GM23338 (cell line): ENCODE results near the gene UTP20. TPM values are rescaled to one million over a fixed set of nuclear protein-coding genes. Genes with fewer than 3 reads are reported as not detected.

Source experiments
- ATAC-seq: fragments of 200-7000 bp; cut with Tn5 transposase; 3 replicates; pipeline ENCODE4 v1.9.1; 2020
- DNase-seq: peaks from one replicate; pipeline ENCODE4 v3.0.0-alpha.2; 2015; ENCODE audit warnings: low spot score
- H2AFZ ChIP-seq: fragments of 200-600 bp; sonication (generic); 2 replicates; pipeline ENCODE4 v1.8.0; 2016; ENCODE audit warnings: antibody characterized with exemption, mild to moderate bottlenecking, moderate library complexity
- H3F3A ChIP-seq: fragments of 200-600 bp; sonication (generic); replicated peaks from 2 replicates; pipeline ENCODE4 v1.8.0; 2017; ENCODE audit warnings: antibody characterized with exemption, mixed run types, low read depth
- H3K27ac ChIP-seq: fragments of 200-600 bp; sonication (generic); 2 replicates; pipeline ENCODE4 v1.6.1; 2016; ENCODE audit warnings: low read depth
- H3K27me3 ChIP-seq: fragments of 200-600 bp; sonication (generic); 2 replicates; pipeline ENCODE4 v1.8.0; 2016; ENCODE audit warnings: mild to moderate bottlenecking, mixed run types, moderate library complexity; ENCODE audit not compliant: insufficient read depth
- H3K36me3 ChIP-seq: fragments of 200-600 bp; sonication (generic); 2 replicates; pipeline ENCODE4 v1.8.0; 2016; ENCODE audit warnings: mild to moderate bottlenecking; ENCODE audit not compliant: insufficient read depth
- H3K4me1 ChIP-seq: fragments of 200-600 bp; sonication (generic); 2 replicates; pipeline ENCODE4 v1.8.0; 2016; ENCODE audit warnings: mild to moderate bottlenecking, moderate library complexity; ENCODE audit not compliant: insufficient read depth
- H3K4me2 ChIP-seq: fragments of 200-600 bp; sonication (generic); 2 replicates; pipeline ENCODE4 v1.7.1; 2017; ENCODE audit warnings: mixed run types
- H3K4me3 ChIP-seq: fragments of 200-600 bp; sonication (generic); 2 replicates; pipeline ENCODE4 v1.6.1; 2016; ENCODE audit warnings: mixed run types
- H3K79me2 ChIP-seq: fragments of 200-600 bp; sonication (generic); replicated peaks from 2 replicates; pipeline ENCODE4 v1.8.0; 2017; ENCODE audit warnings: mild to moderate bottlenecking; ENCODE audit not compliant: insufficient read depth
- H3K9me2 ChIP-seq: fragments of 200-600 bp; sonication (generic); 2 replicates; pipeline ENCODE4 v1.8.0; 2017; ENCODE audit not compliant: insufficient read depth
- H4K20me1 ChIP-seq: fragments of 200-600 bp; sonication (generic); replicated peaks from 2 replicates; pipeline ENCODE4 v1.8.0; 2017; ENCODE audit warnings: mild to moderate bottlenecking; ENCODE audit not compliant: insufficient read depth
- H3K27ac Mint-ChIP-seq: 2 replicates; pipeline ENCODE4 v1.8.0; 2020; ENCODE audit warnings: inconsistent platforms, mild to moderate bottlenecking, moderate library complexity, mixed read lengths
- H3K27me3 Mint-ChIP-seq: 3 replicates; pipeline ENCODE4 v1.8.0; 2022; ENCODE audit warnings: low read depth, mild to moderate bottlenecking, moderate library complexity, mixed read lengths, inconsistent platforms; ENCODE audit not compliant: insufficient read depth, poor library complexity
- H3K36me3 Mint-ChIP-seq: 3 replicates; pipeline ENCODE4 v1.8.0; 2021; ENCODE audit warnings: low read depth, mild to moderate bottlenecking, inconsistent platforms, moderate library complexity, mixed read lengths
- H3K4me1 Mint-ChIP-seq: 3 replicates; pipeline ENCODE4 v1.8.0; 2020; ENCODE audit warnings: mild to moderate bottlenecking, inconsistent platforms, mixed read lengths
- H3K4me3 Mint-ChIP-seq: 3 replicates; pipeline ENCODE4 v1.8.0; 2021; ENCODE audit warnings: moderate library complexity, mild to moderate bottlenecking, inconsistent platforms, mixed read lengths
- H3K9me3 Mint-ChIP-seq: 3 replicates; pipeline ENCODE4 v1.8.0; 2020; ENCODE audit warnings: moderate library complexity, mild to moderate bottlenecking, inconsistent platforms, mixed read lengths
- CREB1 ChIP-seq: fragments of 250-450 bp; sonication (Bioruptor Pico); IDR thresholded peaks from 2 replicates; pipeline ENCODE4 v1.5.0; 2020; ENCODE audit warnings: low read depth, mild to moderate bottlenecking, moderate library complexity
- CTCF ChIP-seq, 2 experiments: fragments of 200-600 bp in 1 of 2; sonication (generic) in 1 of 2; conservative IDR thresholded peaks; 2 replicates each; pipeline versions ENCODE4 v1.5.1 to v1.6.1; 2016 to 2017; ENCODE audit warnings: antibody characterized with exemption in 2 of 2, low read depth in 2 of 2, mild to moderate bottlenecking in 2 of 2, moderate library complexity in 1 of 2
- ETS1 ChIP-seq: IDR thresholded peaks from 2 replicates; pipeline ENCODE4 v1.6.1; 2016; ENCODE audit warnings: antibody characterized with exemption
- EZH2 ChIP-seq: fragments of 200-600 bp; sonication (generic); IDR thresholded peaks from one replicate; pipeline ENCODE4 v1.8.0; 2017; ENCODE audit warnings: antibody characterized with exemption, mild to moderate bottlenecking, low read depth; ENCODE audit not compliant: unreplicated experiment
- EZH2phosphoT487 ChIP-seq: fragments of 200-600 bp; sonication (generic); IDR thresholded peaks from one replicate; pipeline ENCODE4 v1.8.1; 2018; ENCODE audit warnings: antibody characterized with exemption; ENCODE audit not compliant: unreplicated experiment
- NANOG ChIP-seq: IDR thresholded peaks from 2 replicates; pipeline ENCODE4 v1.6.1; 2016; ENCODE audit warnings: antibody characterized with exemption, borderline replicate concordance
- POLR2AphosphoS5 ChIP-seq: IDR thresholded peaks from 2 replicates; pipeline ENCODE4 v1.6.1; 2016; ENCODE audit warnings: antibody characterized with exemption, low read depth
- REST ChIP-seq: IDR thresholded peaks from one replicate; pipeline ENCODE4 v1.6.1; 2018; ENCODE audit warnings: antibody characterized with exemption; ENCODE audit not compliant: unreplicated experiment
- ZNF331 ChIP-seq: fragments of 250-450 bp; sonication (Bioruptor Pico); IDR thresholded peaks from 2 replicates; pipeline ENCODE4 v1.5.0; 2020; ENCODE audit warnings: low read depth, mild to moderate bottlenecking, moderate library complexity
- polyA plus RNA-seq: library from polyadenylated mRNA; unstranded; fragments of >200 nt; fragmentation: Nextera tagmentation; extraction: Ambion mirVana; gene quantifications from 2 replicates; pipeline ENCODE4 v1.2.1, GENCODE V29; 2016
- total RNA-seq: library from RNA; depleted of rRNA; stranded (reverse); fragments of >200 nt; shearing (Covaris generic); gene quantifications from 2 replicates; pipeline ENCODE4 v1.2.3, GENCODE V29; 2014

Gene UTP20
- total and polyA plus RNA-seq, 2 experiments from 2014 or later: 13.1 to 59.6 TPM

- H3K4me3 ChIP-seq: no peak overlapping the region
- H2AFZ ChIP-seq: no peak overlapping the region
- no peaks in the 10 kb centered on the region for H3K79me2 ChIP-seq
- no peaks in the 10 kb centered on the region for H3K9me2 ChIP-seq
- H3F3A ChIP-seq: no peaks in the 10 kb centered on the region
- H3K36me3 ChIP-seq: peaks cover 42% of the 10 kb centered on the region
- Mint-ChIP-seq H3K4me1 (no peaks in the 10 kb centered on the region), H3K4me3 (no peak overlapping the region), H3K27ac (no peak overlapping the region), H3K36me3 (peaks cover 50% of the 10 kb centered on the region), H3K27me3 (no peaks in the 10 kb centered on the region), H3K9me3 (no peaks in the 10 kb centered on the region)
- no peaks in the 10 kb centered on the region for H4K20me1 ChIP-seq
- no peak overlapping the region for H3K4me2 ChIP-seq
- H3K4me1 ChIP-seq: no peaks in the 10 kb centered on the region
- H3K27me3 ChIP-seq: no peaks in the 10 kb centered on the region
- no peak overlapping the region for H3K27ac ChIP-seq
- TF ChIP-seq EZH2 (no peak), CTCF (conservative IDR thresholded peaks at IDR 0.05; ENCODE audit: low read depth in 2 of 2) (no peak), POLR2AphosphoS5 (no peak), ZNF331 (no peak)
- DNase-seq (no peak), ATAC-seq (no peak)
Observed at GRCh38 chr12:101325590-101325989, 45.7 kb downstream of the UTP20 start.

- Histone ChIP-seq H3K9me2 (no peaks in the 10 kb centered on the region), H3K79me2 (no peaks in the 10 kb centered on the region), H3K27me3 (no peaks in the 10 kb centered on the region), H3K36me3 (peaks cover 33% of the 10 kb centered on the region), H3K4me3 (no peak overlapping the region), H3K4me1 (no peaks in the 10 kb centered on the region), H3K4me2 (no peak overlapping the region), H4K20me1 (no peaks in the 10 kb centered on the region), H2AFZ (no peak overlapping the region), H3K27ac (no peak overlapping the region), H3F3A (no peaks in the 10 kb centered on the region)
- ATAC-seq (no peak), DNase-seq (no peak)
- H3K27ac Mint-ChIP-seq: no peak overlapping the region
- no peak overlapping the region for H3K4me3 Mint-ChIP-seq
- H3K36me3 Mint-ChIP-seq: peaks cover 59% of the 10 kb centered on the region
- H3K9me3 Mint-ChIP-seq: no peaks in the 10 kb centered on the region
- no peaks in the 10 kb centered on the region for H3K4me1 Mint-ChIP-seq
- H3K27me3 Mint-ChIP-seq: no peaks in the 10 kb centered on the region
- no peak for TF ChIP-seq CREB1 (CRISPR knock-in tag)
- TF ChIP-seq CTCF (conservative IDR thresholded peaks at IDR 0.05; ENCODE audit: low read depth in 2 of 2): no peak
- TF ChIP-seq EZH2: no peak
- TF ChIP-seq ETS1: no peak
- TF ChIP-seq ZNF331: no peak
- TF ChIP-seq NANOG: no peak
- no peak for TF ChIP-seq EZH2phosphoT487
- TF ChIP-seq REST: no peak
Observed at GRCh38 chr12:101327051-101327450, 47.1 kb downstream of the UTP20 start.
